DND-41 (cell line): ENCODE measurements around the gene DPF3.

Experiments
- CTCF ChIP-seq: IDR thresholded peaks from 2 replicates; pipeline ENCODE4 v1.5.1; 2012; ENCODE audit warnings: borderline replicate concordance, low read length, moderate library complexity, mild to moderate bottlenecking; ENCODE audit not compliant: poor library complexity, severe bottlenecking; ENCODE audit errors: extremely low read depth
- EZH2 ChIP-seq: IDR thresholded peaks from 3 replicates; pipeline ENCODE4 v1.6.1; 2012; ENCODE audit warnings: borderline replicate concordance, low read depth, mild to moderate bottlenecking, moderate library complexity, low read length, inconsistent platforms; ENCODE audit not compliant: severe bottlenecking

DNA sequence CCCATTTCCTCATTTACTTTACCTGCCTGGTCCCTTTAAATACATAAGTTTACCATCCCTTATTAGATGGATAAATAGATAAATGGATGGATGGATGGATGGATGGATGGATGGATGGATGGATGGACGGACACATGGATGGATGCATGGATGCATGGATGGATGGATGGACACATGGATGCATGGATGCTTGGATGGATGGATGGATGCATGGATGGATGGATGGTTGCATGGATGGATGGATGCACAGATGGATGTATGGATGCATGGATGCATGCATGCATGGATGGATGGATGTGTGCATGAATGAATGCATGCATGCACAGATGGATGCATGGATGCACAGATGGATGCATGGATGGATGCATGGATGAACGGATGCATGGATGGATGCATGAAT is 93.6 kb downstream of the DPF3 start:
- TF ChIP-seq CTCF (no peak), EZH2 (no peak)
